Sigmoid colon (tissue), 7 donors: ENCODE measurements around the gene SAMD14. TPM values are rescaled to one million over a fixed set of nuclear protein-coding genes. Genes with fewer than 3 reads are reported as not detected.

Experiments used
- DNase-seq: peaks from one replicate; pipeline ENCODE4 v3.0.0-alpha.2; 2019
- H3K27ac ChIP-seq, 4 donors: fragments of 200-600 bp; sonication (generic); one replicate each; pipeline ENCODE4 v1.5.1; 2016 to 2019; ENCODE audit warnings: mild to moderate bottlenecking in 1 of 4
- H3K27me3 ChIP-seq, 3 donors: fragments of 200-600 bp; sonication (generic); one replicate each; pipeline ENCODE4 v1.5.1; 2019; ENCODE audit warnings: mild to moderate bottlenecking in 1 of 3
- H3K36me3 ChIP-seq, 4 donors: fragments of 200-600 bp; sonication (generic); one replicate each; pipeline ENCODE4 v1.5.1; 2016 to 2019
- H3K4me1 ChIP-seq, 4 donors: fragments of 200-600 bp; sonication (generic); one replicate each; pipeline ENCODE4 v1.5.1; 2017 to 2019
- H3K4me3 ChIP-seq, 4 donors: fragments of 200-600 bp; sonication (generic); one replicate each; pipeline ENCODE4 v1.5.1; 2017 to 2019; ENCODE audit warnings: mild to moderate bottlenecking in 2 of 4, moderate library complexity in 1 of 4
- H3K9me3 ChIP-seq, 4 donors: fragments of 200-600 bp in 3 of 4; sonication (generic) in 3 of 4; one replicate each; pipeline versions ENCODE4 v1.5.1 to v1.6.1; 2013 to 2019
- CTCF ChIP-seq, 4 experiments: fragments of 450-650 bp in 3 of 4; fragments of 200-600 bp in 1 of 4; IDR thresholded peaks; one replicate each; pipeline ENCODE4 v1.5.1; 2016 to 2019; ENCODE audit warnings: antibody characterized with exemption in 4 of 4, mild to moderate bottlenecking in 3 of 4, moderate library complexity in 2 of 4
- EP300 ChIP-seq, 4 donors: sonication (generic); formaldehyde crosslinking; IDR thresholded peaks; one replicate each; pipeline ENCODE4 v1.6.1; 2017; ENCODE audit warnings: antibody characterized with exemption in 4 of 4
- POLR2A ChIP-seq, 2 donors: fragments of 450-650 bp; IDR thresholded peaks; one replicate each; pipeline ENCODE4 v1.6.1; 2016; ENCODE audit warnings: antibody characterized with exemption in 2 of 2, mild to moderate bottlenecking in 2 of 2, moderate library complexity in 2 of 2
- POLR2AphosphoS5 ChIP-seq, 4 donors: sonication (generic); formaldehyde crosslinking; IDR thresholded peaks; one replicate each; pipeline ENCODE4 v1.6.1; 2017; ENCODE audit warnings: antibody characterized with exemption in 4 of 4
- WGBS, 2 donors: extraction: QIAGEN DNeasy Blood & Tissue Kit; methylation state at CpG; one replicate each; pipeline ENCODE4 v1.1.7; 2013; 5-methylcytosine and 5-hydroxymethylcytosine counted together
- intact Hi-C: fragments of 100-400 bp; cut with DNase I; formaldehyde crosslinking; loops from one replicate; pipeline ENCODE4 v1.15.1; 2023
- polyA plus RNA-seq, 3 donors: library from polyadenylated mRNA; stranded (reverse); fragments of 200-250 nt; gene quantifications; one replicate each; pipeline ENCODE4 v1.2.3, GENCODE V29; 2013
- total RNA-seq, 4 donors: library from RNA; depleted of rRNA; stranded (reverse); fragments of >200 nt; gene quantifications; one replicate each; pipeline ENCODE4 v1.1.0, GENCODE V29; 2016
- donor health status: healthy with polysubstance abuse.
- donor health status: Bipolar disorder and iron deficiency.
- donor health status: healthy.

Gene SAMD14
- total and polyA plus RNA-seq, 7 donors: 0.16 to 2.5 (median 0.92) TPM

GRCh38 chr17:50122945-50123344 lies 7.0 kb downstream of the SAMD14 start:
- H3K27ac ChIP-seq: peak overlapping the region in 1 of 4 donors; percentile 3
- H3K4me1 ChIP-seq: peaks cover 0 to 9% (median 3%) of the 10 kb centered on the region in 4 donors
- TF ChIP-seq POLR2A (IDR thresholded peaks at IDR 0.05): no peak
- no peak for TF ChIP-seq POLR2AphosphoS5 (IDR thresholded peaks at IDR 0.05)
- TF ChIP-seq CTCF (IDR thresholded peaks at IDR 0.05): no peak
- no peaks in the 10 kb centered on the region for H3K9me3 ChIP-seq
- WGBS, 2 donors: 90 to 92% methylated on average over 3 of the region's 3 CpGs
- no peaks in the 10 kb centered on the region for H3K27me3 ChIP-seq
- H3K36me3 ChIP-seq: no peaks in the 10 kb centered on the region
- intact Hi-C loops: no loop called here
- no peak overlapping the region for H3K4me3 ChIP-seq
- DNase-seq: no peak

- no peaks in the 10 kb centered on the region for H3K36me3 ChIP-seq
- no peak for DNase-seq
- intact Hi-C loops: no loop called here
Measured at GRCh38 chr17:50120475-50121253, 9.3 kb downstream of the SAMD14 start.

GRCh38 chr17:50118828-50119218 lies 11.1 kb downstream of the SAMD14 start:
- H3K4me1 ChIP-seq: peaks cover 0 to 27% (median 19%) of the 10 kb centered on the region in 4 donors
- H3K36me3 ChIP-seq: no peaks in the 10 kb centered on the region
- no peaks in the 10 kb centered on the region for H3K9me3 ChIP-seq
- intact Hi-C loops: loop anchor here (5.0 kb wide), 3 partner anchors 43 to 178 kb away; partner anchors contain the start of gene TMEM92
- no peaks in the 10 kb centered on the region for H3K27me3 ChIP-seq
- no peak overlapping the region for H3K4me3 ChIP-seq
- no peak for DNase-seq
- TF ChIP-seq CTCF (IDR thresholded peaks at IDR 0.05): no peak
- no peak for TF ChIP-seq POLR2AphosphoS5 (IDR thresholded peaks at IDR 0.05)
- no peak for TF ChIP-seq POLR2A (IDR thresholded peaks at IDR 0.05)
- no peak for TF ChIP-seq EP300 (IDR thresholded peaks at IDR 0.05)
- H3K27ac ChIP-seq: no peak overlapping the region
- 81 to 90% methylated on average over 4 of the region's 4 CpGs for WGBS, 2 donors

More at GRCh38 chr17:50120475-50121253, 9.3 kb downstream of the SAMD14 start:
- Histone ChIP-seq H3K27me3 (no peaks in the 10 kb centered on the region), H3K4me1 (peaks cover 0 to 21% (median 15%) of the 10 kb centered on the region in 4 donors), H3K9me3 (no peaks in the 10 kb centered on the region), H3K27ac (no peak overlapping the region), H3K4me3 (no peak overlapping the region)
- WGBS, 2 donors: 83 to 92% methylated on average over 7 of the region's 7 CpGs
- no peak for TF ChIP-seq EP300 (IDR thresholded peaks at IDR 0.05)
- TF ChIP-seq POLR2AphosphoS5 (IDR thresholded peaks at IDR 0.05): no peak
- no peak for TF ChIP-seq CTCF (IDR thresholded peaks at IDR 0.05)
- TF ChIP-seq POLR2A (IDR thresholded peaks at IDR 0.05): no peak

GRCh38 chr17:50118076-50118827 lies 11.7 kb downstream of the SAMD14 start:
- Histone ChIP-seq H3K9me3 (no peaks in the 10 kb centered on the region), H3K36me3 (no peaks in the 10 kb centered on the region), H3K4me3 (no peak overlapping the region), H3K27me3 (no peaks in the 10 kb centered on the region), H3K4me1 (peaks cover 0 to 26% (median 20%) of the 10 kb centered on the region in 4 donors), H3K27ac (peak overlapping the region in 2 of 4 donors; percentile 46 to 47)
- no peak for TF ChIP-seq CTCF (IDR thresholded peaks at IDR 0.05)
- TF ChIP-seq POLR2A (IDR thresholded peaks at IDR 0.05): no peak
- TF ChIP-seq EP300 (IDR thresholded peaks at IDR 0.05): no peak
- no peak for TF ChIP-seq POLR2AphosphoS5 (IDR thresholded peaks at IDR 0.05)
- DNase-seq: no peak
- WGBS, 2 donors: 75 to 86% methylated on average over 23 of the region's 23 CpGs
- intact Hi-C loops: loop anchor here (5.0 kb wide), 3 partner anchors 44 to 179 kb away; partner anchors contain the start of gene TMEM92
